Uterus (tissue), 4 donors: ENCODE results near the gene ROS1. TPM values are rescaled to one million over a fixed set of nuclear protein-coding genes. Genes with fewer than 3 reads are reported as not detected.
"Not testable (repeated sequence)": the region's sequence is repeated elsewhere in the genome, so short reads cannot be mapped to it uniquely, and the experiment has no call there.

Experiments used
- DNase-seq, 2 donors: peaks; one replicate each; pipeline ENCODE4 v3.0.0-alpha.2; 2019 to 2020
- H3K27ac ChIP-seq, 2 donors: fragments of 200-600 bp; sonication (generic); 1 replicate in 1 of 2; 2 replicates in 1 of 2; pipeline ENCODE4 v1.5.1; 2016 to 2018
- H3K27me3 ChIP-seq, 2 donors: fragments of 200-600 bp; sonication (generic); one replicate each; pipeline ENCODE4 v1.5.1; 2018 to 2019; ENCODE audit warnings: control low read depth in 1 of 2
- H3K36me3 ChIP-seq, 2 donors: fragments of 200-600 bp; sonication (generic); one replicate each; pipeline ENCODE4 v1.5.1; 2019; ENCODE audit warnings: control low read depth in 1 of 2
- H3K4me1 ChIP-seq, 2 donors: fragments of 200-600 bp; sonication (generic); one replicate each; pipeline ENCODE4 v1.5.1; 2018 to 2019; ENCODE audit warnings: control low read depth in 1 of 2
- H3K4me3 ChIP-seq, 2 donors: fragments of 200-600 bp; sonication (generic); 1 replicate in 1 of 2; 2 replicates in 1 of 2; pipeline ENCODE4 v1.5.1; 2018 to 2019; ENCODE audit warnings: mild to moderate bottlenecking in 1 of 2
- H3K9me3 ChIP-seq, 2 donors: fragments of 200-600 bp; sonication (generic); one replicate each; pipeline ENCODE4 v1.5.1; 2019; ENCODE audit warnings: control low read depth in 1 of 2
- CTCF ChIP-seq, 4 experiments: fragments of 200-600 bp in 2 of 4; fragments of 450-650 bp in 2 of 4; sonication (generic) in 2 of 4; IDR thresholded peaks; one replicate each; pipeline ENCODE4 v1.5.1; 2016 to 2019; ENCODE audit warnings: antibody characterized with exemption in 4 of 4, mild to moderate bottlenecking in 2 of 4, moderate library complexity in 1 of 4
- POLR2A ChIP-seq, 2 donors: fragments of 450-650 bp; IDR thresholded peaks; one replicate each; pipeline ENCODE4 v1.6.1; 2016; ENCODE audit warnings: antibody characterized with exemption in 2 of 2, mild to moderate bottlenecking in 1 of 2, moderate library complexity in 1 of 2
- intact Hi-C: fragments of 100-400 bp; cut with DNase I; formaldehyde crosslinking; loops from one replicate; pipeline ENCODE4 v1.15.1; 2023; ENCODE audit warnings: low total_unique reads
- total RNA-seq, 4 donors: library from RNA; depleted of rRNA in 3 of 4; stranded (reverse); fragments of >200 nt in 3 of 4; gene quantifications; one replicate each; pipeline versions ENCODE4 v1.1.0 to v1.2.4, GENCODE V29; 2014 to 2023
- donor health status: DM: yes; HTN: yes; CAD: no.

The ROS1 gene
- total RNA-seq, 4 donors from 2014 or later: 2.0 TPM; not detected in 3

GRCh38 chr6:117373211-117373813 lies 52.4 kb downstream of the ROS1 start:
- intact Hi-C loops: no loop called here
- no peak for TF ChIP-seq POLR2A (IDR thresholded peaks at IDR 0.05)
- no peak for TF ChIP-seq CTCF (IDR thresholded peaks at IDR 0.05)
- DNase-seq: no peak
- Histone ChIP-seq H3K27me3 (no peaks in the 10 kb centered on the region), H3K9me3 (no peaks in the 10 kb centered on the region), H3K27ac (no peak overlapping the region), H3K36me3 (no peaks in the 10 kb centered on the region), H3K4me1 (no peaks in the 10 kb centered on the region), H3K4me3 (no peak overlapping the region)

GRCh38 chr6:117372289-117372688 lies 53.5 kb downstream of the ROS1 start:
- H3K4me1 ChIP-seq, H3K27me3 ChIP-seq, H3K4me3 ChIP-seq, H3K27ac ChIP-seq, H3K36me3 ChIP-seq, intact Hi-C loops, DNase-seq, H3K9me3 ChIP-seq: not testable (repeated sequence)

GRCh38 chr6:117371492-117371891 lies 54.2 kb downstream of the ROS1 start:
- TF ChIP-seq POLR2A (IDR thresholded peaks at IDR 0.05) (no peak), CTCF (IDR thresholded peaks at IDR 0.05) (no peak)
- Histone ChIP-seq H3K27me3 (no peaks in the 10 kb centered on the region), H3K4me1 (no peaks in the 10 kb centered on the region), H3K36me3 (no peaks in the 10 kb centered on the region), H3K4me3 (no peak overlapping the region), H3K9me3 (no peaks in the 10 kb centered on the region), H3K27ac (no peak overlapping the region)
- intact Hi-C loops: no loop called here
- DNase-seq: no peak

GRCh38 chr6:117359581-117359980 lies 66.2 kb downstream of the ROS1 start:
- no peaks in the 10 kb centered on the region for H3K4me1 ChIP-seq
- H3K27ac ChIP-seq: no peak overlapping the region
- no peaks in the 10 kb centered on the region for H3K27me3 ChIP-seq
- no peak overlapping the region for H3K4me3 ChIP-seq
- H3K9me3 ChIP-seq: no peaks in the 10 kb centered on the region
- DNase-seq: no peak
- intact Hi-C loops: no loop called here
- TF ChIP-seq POLR2A (IDR thresholded peaks at IDR 0.05) (no peak), CTCF (IDR thresholded peaks at IDR 0.05) (no peak)
- no peaks in the 10 kb centered on the region for H3K36me3 ChIP-seq

GRCh38 chr6:117354671-117355070 lies 71.1 kb downstream of the ROS1 start:
- no peaks in the 10 kb centered on the region for H3K4me1 ChIP-seq
- H3K9me3 ChIP-seq: no peaks in the 10 kb centered on the region
- no peak overlapping the region for H3K4me3 ChIP-seq
- no peak for DNase-seq
- no peaks in the 10 kb centered on the region for H3K27me3 ChIP-seq
- no peak overlapping the region for H3K27ac ChIP-seq
- TF ChIP-seq POLR2A (IDR thresholded peaks at IDR 0.05) (no peak), CTCF (IDR thresholded peaks at IDR 0.05) (no peak)
- intact Hi-C loops: no loop called here
- no peaks in the 10 kb centered on the region for H3K36me3 ChIP-seq
